ENCODE data around the gene HMX3.

GRCh38 chr10:123144697-123145541 is 9.1 kb downstream of the HMX3 start:
- TF ChIP-seq EZH2 (IDR thresholded peaks at IDR 0.05) (no peak), POLR2AphosphoS5 (IDR thresholded peaks at IDR 0.05; ENCODE audit: borderline replicate concordance, low read depth, low read length) (no peak), FOXP2 (optimal IDR thresholded peaks at IDR 0.05; ENCODE audit: control extremely low read depth, extremely low read length, insufficient read depth) (no peak)
